ENCODE measurements around the gene IPO5.

GRCh38 chr13:97912139-97912535 is 41.3 kb upstream of the IPO5 start:
- TF ChIP-seq CTCF (IDR thresholded peaks at IDR 0.05) (no peak), EZH2 (IDR thresholded peaks at IDR 0.05) (no peak), EZH2phosphoT487 (IDR thresholded peaks at IDR 0.05) (no peak)

Data from neural progenitor cell (in vitro differentiated cells).